Hypothalamus (tissue), 51 donors: ENCODE measurements around the gene SERGEF.
A peak's percentile ranks its signal among the peaks of the same experiment; 100 is the strongest.

Source experiments
- DNase-seq, 51 donors: peaks; one replicate each; lab custom pipeline; 2025; lab: John Stamatoyannopoulos, UW

The SERGEF gene

DNA sequence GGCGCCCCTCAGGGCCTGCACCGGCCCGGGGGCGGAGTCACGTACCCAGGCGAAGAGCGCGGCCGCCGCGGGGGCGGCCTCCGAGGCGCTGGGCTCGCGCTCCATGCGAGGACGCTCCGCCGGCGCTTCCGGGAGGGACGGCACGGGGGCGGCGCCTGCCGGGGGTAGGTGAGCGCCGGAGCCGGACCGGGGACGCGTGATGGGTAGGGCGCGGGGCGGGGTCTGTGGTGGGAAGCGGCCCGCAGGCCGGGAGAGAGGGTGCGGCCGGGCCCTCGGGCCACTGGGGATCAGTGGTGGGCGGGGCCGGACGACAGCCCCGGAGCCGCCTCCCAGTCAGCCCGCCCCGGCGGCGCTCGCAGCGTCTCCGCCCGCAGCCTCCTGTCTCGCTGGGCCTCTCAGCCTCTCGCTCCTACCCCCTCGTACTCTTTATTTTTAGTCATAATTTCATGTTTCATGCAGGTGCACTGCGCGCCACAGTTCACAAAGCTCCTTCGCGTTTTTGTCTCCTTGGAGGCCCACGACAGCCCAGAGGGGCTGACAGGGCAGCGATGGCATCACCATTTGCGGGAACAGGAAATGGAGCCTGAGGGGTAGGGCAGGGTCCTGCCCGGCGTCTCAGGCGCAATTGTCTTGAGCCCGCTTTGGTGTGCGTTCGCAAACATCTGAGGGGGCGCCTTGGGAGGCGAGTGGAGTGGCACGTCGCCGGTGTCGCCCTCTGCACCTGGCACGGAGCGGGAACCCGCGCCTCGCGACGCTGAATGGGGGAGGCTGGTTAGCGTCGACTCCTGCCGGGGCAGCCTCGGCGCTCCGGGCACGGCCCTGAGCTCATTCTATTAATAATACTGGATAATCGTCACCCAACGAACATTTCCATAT lies at the start of gene SERGEF:
Gene SERGEF, minus strand, starts transcription at position 142 of the 876 bp plus-strand sequence. Its CDS starts 37 bp downstream, at position 105.
- peak in 50 of 51 donors; percentile 34 to 91 (median 74) for DNase-seq

DNA sequence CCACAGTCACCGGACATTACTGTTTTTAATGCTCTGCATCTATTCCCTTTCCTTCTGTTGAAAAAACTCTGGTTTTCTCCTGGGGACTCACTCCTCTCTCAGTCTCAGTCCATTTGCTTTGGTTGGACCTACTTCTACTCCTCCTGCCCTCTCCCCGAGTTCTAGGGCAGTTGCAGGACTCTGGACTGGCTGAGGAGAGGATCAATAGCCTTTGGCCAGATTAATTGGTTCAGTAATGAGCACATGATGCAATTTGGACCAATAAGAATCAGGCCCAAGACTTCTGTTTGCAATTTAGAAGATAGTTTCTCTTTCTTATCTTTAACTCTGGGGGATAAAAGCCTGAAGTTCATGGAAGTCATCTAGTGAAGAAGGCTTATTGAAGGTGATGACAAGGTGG lies 48.5 kb upstream of the SERGEF start:
- no peak for DNase-seq

DNA sequence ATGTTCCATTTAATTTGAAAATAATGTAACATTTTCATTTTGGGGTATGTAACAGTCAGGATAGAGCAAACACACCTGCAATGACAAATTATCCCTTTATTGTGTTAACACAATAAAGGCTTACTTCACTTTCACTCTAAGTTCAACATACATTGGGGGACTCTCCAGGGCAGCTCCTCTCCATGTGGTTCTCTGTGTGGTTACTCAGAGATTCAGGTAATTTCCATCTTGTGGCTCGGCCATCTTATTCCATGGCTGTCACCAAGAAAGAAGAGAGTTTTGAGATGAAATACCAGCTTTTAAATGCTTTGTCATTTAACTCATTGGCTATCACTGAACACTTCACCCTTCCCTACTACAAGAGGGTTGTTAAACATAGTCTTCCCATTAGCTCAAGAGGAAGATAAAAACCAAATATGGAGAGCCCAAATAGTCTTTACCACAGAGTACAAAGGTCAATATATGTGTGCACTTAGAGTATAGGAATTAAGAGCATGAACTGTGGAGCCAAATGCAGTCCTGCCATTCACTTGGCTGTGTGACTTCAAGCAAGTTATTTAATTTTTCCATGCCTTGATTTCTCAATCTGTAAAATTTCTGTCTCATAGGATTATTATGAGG lies 43.8 kb upstream of the SERGEF start:
- DNase-seq, result no peak

DNA sequence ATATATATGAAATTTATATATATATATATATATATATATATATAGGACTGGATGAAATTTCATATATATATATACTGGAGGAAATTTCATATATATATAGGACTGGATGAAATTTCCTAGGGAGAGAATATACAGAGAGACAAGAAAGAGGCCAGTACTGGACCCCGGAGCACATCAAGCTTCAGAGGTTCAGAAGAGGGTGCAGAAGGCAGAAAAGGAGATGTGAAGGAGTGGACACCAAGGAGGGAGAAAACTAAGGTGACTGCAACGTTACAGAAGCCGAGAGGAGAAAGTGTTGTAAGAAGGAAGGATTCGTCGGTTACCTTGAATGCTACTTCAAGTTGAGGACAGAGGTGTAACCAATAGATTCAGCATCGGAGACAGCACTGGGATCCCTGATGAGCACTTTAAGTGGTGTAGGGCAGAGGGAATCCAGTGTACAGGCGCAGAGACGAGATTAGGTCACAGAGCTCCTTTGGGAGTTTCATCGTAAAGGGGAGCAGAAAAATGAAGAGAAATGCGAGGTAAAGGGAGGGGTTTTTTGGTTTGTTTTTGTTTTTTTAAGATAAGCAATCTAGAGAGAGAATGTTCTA lies 41.8 kb upstream of the SERGEF start:
- no peak for DNase-seq

DNA sequence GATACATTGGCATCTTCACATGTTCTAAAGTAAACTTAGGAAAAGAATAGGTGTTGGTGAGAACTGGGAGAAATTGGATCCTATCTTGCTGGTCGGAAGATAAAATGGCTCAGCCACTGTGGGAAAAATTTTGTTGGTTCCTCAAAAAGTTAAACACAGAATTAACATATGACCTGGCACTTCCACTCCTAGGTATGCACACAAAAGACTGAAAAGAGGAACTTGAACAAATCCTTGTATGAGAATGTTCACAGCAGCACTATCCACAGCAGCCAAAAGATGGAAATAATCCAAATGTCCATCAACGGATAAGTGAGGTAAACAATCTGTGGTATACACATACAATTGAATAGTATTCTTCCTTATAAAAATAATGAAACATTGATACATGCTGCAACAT lies 38.0 kb upstream of the SERGEF start:
- DNase-seq, result no peak

DNA sequence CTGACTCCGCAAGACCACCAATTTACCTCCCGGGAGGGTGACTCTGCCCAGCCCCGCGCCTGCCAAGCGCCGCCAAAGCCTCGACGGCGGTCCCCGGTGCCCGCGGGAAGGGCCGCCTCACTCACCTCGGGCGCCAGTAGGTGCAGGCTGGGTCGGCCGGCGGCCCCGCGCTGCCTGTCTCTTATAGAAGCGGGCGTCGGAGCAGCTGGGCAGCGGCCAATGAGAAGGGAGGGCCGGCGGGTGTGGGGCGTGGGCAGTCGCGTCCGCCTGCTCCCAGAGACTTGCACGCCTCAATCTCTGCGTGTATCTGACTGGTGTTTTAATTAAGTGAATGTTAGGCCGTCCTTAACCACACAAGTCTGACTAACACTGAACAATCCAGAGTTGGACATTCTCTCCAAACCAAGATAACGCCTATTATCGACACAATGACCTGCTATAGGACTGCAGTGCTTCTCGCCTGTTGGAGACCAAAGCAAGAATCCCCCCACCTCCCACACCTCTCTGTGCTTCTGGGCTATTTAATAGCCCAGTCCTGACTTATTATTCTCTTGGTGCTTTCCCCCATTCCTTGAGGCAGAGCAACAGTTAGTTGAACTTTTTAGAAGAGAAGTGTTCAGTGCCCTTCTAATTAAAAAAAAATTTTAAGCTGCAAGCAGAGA lies 33.4 kb upstream of the SERGEF start, which contains the start of gene TPH1:
Gene TPH1, minus strand, starts transcription at position 154 of the 662 bp plus-strand sequence. CDS start 5,507 bp downstream, outside the sequence.
- DNase-seq, result peak in 2 of 51 donors; percentile 1 to 3

DNA sequence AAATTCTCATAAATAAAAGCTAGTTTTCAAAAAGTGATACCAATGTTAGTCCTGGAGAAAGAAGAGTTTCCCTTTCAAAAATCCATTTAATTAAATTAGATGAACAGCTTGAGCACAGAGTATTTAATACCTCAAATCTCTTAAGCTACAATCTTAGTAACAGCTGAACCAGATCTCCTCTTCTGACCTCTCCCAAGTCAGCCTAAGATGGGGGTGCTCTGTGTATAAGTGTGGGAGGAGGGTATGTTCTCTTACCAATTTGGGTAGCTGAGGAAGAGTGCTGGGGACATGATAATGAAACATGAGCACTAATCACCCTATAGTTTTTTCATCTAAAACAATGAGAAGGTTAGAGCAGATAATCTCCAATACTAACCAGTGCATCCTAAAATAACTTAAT lies 23.6 kb upstream of the SERGEF start:
- DNase-seq, result no peak

DNA sequence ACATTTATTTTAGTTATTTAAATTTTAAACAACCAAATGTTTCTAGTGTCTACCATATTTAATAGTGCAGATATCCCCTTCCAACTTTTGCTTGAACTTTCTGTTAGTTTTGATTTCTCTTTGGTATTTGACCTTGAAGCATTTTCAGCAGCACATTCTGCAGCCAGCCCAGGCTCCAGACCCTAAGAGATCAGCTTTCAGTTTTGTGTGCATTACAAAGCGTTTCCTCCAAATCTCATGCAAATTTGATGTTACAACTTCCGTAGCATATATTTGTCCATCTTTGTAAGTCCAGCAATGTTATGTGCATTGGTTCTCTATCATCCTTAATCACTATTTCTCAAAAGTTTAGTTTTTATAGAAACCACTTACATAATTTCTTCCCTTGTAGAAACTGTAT lies 14.6 kb upstream of the SERGEF start:
- no peak for DNase-seq

DNA sequence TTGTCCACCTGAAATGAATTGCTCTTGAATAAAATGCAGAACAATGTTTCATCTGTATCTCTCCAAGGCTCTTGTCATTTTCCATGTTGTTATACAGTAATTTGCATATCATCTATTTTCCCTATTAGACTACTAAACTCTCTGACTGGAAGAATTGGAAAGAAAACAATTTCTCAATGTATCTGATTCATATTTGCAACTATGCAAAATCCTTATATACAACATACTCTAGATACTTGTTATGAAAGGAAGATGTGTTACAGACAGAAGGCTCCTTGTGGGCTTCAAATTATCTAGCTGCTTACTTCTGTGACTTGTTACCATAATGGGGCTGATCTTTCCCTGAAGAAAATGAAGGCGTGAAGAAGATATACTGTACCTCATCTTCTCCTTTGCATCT lies 9.6 kb upstream of the SERGEF start:
- no peak for DNase-seq

DNA sequence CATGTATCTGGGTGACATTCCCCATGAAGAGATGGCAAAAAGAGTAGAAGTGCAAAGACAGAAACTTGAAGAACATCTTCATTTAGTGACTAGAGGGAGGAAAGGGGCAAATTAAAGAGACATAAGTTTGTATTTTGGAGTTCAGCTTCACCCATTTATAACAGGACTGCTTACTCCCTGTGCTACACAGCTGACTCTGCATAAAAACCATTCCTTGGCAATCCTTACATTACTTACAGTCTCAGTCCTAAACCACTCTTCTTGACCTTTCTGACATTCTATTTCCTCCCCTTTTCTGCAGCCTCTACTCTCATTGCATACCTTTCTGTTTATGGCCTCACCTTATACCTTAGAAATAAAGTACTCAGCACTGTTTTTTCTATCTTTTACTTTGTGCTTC lies 6.8 kb upstream of the SERGEF start:
- no peak for DNase-seq

DNA sequence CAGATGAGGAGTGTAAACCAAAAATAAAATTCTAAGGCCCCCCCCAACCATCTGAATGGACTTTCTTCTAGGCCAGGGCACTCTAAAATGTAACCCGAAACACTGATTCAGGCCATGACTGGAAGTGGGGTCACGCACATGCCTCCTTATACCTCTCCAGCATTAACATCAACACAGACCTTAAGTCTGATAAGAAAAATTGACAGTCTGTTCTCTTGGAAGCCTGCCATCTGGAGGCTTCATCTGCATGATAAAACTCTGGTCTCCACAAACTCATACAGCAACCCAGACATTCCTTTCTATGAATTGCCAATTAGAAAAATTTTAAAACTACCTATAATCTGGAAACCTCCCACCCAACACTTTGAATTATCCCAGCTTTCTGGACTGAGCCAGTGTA lies 3.9 kb upstream of the SERGEF start:
- no peak for DNase-seq

DNA sequence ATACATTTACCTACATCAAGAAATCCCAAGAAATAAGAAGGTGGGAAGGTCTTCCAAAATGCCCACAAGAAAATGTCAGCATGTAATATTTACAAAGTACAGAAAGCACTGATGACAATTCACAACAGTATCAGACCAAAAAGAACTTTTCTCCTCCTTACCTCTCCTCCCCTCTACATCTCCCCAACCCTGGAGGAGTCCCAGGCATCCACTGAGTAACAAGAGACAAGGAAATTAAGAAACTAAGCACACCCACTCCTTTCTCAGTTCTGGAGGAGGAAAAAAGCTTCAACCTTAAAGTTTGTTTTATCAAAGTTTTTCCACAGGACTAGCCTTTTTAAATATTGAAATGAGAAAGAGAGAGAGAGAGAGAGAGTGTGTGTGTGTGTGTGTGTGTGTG lies 2.0 kb upstream of the SERGEF start:
- no peak for DNase-seq

DNA sequence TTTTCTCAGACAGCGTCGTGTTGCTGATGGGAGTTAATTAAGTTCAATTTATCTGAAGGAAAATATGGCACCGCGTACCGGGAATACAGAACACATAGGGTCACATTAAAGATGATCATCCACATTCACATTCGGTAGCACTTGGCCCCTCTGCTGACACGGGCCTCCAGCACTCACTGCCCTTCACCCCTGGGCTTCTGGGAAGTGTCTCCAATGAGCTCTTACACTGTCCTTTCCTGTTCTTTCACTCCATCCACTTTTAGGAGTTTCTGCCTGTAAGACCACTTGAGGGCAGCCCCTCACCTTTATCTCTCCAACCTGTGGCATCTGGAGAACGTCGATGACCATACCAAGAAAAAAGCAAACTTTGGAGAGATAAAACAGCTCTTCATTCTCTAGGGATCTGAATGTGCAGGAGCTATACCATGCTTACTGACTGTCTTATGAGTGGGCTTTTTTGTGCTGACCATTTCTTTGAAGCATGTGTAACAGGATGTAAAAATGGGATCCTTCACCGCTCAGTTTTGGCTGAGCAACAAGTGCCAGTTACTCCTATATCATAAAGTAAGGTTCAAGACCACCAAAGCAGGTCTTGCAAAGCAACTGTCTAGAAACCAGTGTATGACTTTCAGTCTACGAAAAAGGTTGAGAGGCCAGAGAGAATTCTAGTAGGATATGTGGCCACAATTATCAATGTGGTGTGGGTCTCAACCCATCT lies 1.1 kb upstream of the SERGEF start:
- peak in 2 of 51 donors; percentile 18 to 30 for DNase-seq

DNA sequence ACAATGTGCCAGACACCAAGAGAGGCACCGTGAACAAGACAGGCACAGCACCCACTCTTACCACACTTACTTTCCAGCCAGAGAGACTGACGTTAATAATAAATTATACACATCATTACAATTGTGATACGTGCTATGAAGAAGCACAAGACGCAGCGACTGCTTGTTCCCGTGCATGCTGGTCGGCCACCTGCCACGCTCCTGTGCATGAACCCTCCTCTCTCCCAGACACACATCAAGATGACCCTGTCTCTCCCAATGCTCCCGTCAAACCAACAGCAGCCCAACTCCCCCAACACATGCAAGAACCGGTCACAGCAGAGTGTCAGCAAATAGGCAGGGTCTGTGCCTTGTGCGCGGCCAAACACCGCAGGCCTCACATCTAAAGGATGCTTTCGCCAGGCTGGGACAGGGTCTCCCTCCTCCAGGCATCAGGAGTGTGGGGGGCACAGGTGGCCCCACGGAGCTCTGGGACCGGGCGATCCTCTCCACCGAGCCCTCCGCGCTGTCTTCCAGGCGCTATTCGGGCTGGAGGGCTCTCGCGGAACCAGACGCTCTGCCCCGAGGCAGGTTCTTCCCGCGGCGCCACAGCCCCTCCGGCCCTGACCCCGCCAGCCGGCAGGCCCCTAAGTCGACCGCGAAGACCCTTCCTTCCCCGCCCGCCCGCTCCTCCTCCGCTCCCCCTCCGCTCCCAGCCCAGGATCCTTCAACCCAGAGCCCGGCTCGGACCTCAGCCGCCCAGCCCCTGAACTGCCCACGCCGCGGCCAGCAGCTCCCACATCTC lies 533 bp downstream of the SERGEF start:
- peak in 26 of 51 donors; percentile 23 to 69 (median 38) for DNase-seq

DNA sequence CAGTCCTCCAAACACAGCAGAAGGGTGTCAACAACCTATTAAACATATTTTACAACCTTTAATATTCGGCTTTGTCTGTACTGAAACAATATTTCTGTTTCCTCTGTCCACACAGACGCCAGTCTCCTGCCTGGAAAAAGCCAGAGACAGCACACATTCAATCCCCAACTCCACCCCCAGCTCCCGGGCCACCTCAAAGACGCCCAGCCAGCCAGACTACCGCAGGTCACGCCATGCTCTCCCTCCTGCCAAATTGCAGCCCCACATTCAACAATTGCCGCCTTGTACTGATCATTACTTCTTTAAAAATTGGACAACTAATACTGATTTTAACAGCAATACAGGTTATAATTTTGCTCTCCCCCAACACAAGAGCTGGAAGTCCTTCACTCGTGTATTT lies 1.2 kb downstream of the SERGEF start:
- peak in 14 of 51 donors; percentile 1 to 28 (median 9) for DNase-seq

DNA sequence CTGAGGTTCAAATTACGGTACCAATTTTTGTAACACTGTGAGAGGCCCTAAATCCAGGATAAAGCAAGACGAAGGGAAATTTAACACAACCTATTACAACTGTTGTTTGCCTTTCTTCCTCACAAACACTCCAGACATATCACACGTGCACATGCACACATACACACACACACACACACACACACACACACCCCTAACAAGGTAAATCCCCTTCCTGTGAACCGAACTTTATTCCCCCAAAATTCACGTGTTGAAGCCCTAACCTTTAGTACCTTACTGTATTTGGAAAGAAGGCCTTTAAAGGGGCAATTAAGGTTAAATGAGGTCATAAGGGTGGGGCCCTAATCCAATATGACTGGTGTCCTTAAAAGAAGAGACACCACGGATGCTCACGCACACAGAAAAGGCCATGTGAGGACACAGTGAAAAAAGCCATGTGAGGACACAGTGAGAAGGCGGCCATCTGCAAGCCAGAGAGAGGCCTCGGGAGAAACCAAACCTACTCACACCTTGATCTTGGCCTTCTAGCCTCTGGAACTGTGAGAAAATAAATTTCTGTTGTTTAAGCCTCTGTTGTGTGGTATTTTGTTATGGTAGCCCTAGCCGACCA lies 1.8 kb downstream of the SERGEF start:
- peak in 1 of 51 donors; percentile 3 for DNase-seq

DNA sequence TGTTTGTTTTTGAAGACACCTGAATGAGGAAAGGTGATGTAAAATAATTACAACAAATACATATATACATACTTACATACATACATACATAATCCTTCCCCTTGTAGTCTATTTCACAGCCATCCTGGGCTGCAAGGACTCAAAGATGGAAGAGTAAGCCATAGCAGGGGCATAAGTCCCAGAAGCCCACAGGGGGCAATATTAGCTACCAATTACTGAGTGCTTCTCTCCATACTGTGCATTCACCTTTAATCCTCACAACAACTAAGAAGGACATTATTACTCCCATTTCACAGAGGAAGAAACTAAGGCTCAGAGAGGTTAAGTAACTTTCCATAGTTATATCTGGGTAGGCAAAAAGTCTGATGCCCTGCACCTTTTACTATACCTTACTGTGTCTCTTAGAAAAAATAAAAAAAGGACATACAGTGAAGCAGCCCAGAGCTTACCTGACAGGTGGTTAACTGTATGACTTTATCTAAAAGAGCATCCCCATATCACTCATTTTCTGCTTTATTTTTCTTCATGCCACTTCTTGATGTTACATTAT lies 2.7 kb downstream of the SERGEF start:
- DNase-seq, result no peak

DNA sequence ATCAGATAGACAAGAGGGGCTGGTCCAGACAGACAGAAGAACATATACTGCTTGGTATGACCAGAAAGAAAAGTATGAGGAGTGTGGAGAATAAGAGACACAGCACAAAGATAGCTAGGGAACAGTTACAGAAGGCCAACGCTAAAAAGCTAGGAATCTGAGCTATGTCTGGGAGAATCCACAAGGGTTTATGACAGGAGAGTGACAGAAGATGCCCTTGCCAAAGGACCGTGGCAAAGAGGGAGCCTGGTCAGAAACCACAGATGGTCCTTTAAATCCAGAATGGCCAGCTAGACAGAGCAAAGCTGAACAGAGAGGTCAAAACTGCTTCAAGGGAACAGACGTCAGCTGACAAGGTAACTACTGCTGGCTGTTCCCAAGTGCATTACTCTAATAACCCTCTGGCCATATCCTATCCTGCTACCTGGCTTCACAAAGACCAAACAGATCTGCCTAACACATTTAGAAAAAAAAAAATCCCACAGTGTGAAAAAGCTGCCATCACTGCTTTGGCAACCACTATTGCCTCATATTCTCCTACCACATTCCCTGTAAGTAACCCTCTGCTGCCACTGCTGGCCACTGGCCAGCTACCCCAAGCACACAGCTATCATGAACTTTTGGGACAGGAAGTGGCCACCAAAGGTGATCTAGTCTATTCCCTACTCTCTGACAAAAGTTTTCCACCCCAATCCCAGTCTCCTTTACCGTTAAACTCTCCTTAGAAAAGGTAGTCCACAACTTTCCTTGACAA lies 7.3 kb downstream of the SERGEF start:
- no peak for DNase-seq
